Measurements from ENCODE around the gene NACA.

Gene NACA

DNA sequence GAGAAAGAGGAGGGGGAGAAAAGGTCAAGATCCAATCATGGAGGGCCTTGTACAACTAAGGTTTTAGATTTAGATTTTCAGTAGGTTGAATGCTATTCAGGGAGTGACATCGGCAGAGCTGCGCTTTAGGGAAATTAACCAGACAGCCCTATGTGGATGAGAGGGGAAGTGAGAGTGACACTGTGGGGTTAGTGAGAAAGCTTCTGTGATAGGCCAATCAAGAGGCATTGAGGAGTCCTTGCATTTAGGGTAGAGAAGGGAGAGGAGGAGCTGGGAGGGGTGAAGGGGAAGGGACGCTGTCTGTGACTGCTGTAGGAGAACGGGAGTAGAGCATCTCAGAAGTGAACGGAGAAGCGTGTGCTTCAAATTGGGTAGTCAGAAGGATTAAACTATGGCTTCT, 41.4 kb upstream of the NACA start:
- no peaks in the 10 kb centered on the region for H3K27me3 ChIP-seq (replicated peaks; ENCODE audit: control insufficient read depth, insufficient read depth, low read length)
- DNase-seq (ENCODE audit: extremely low read depth, insufficient read length) = peak; percentile 30
- TF ChIP-seq, protein P1, sequence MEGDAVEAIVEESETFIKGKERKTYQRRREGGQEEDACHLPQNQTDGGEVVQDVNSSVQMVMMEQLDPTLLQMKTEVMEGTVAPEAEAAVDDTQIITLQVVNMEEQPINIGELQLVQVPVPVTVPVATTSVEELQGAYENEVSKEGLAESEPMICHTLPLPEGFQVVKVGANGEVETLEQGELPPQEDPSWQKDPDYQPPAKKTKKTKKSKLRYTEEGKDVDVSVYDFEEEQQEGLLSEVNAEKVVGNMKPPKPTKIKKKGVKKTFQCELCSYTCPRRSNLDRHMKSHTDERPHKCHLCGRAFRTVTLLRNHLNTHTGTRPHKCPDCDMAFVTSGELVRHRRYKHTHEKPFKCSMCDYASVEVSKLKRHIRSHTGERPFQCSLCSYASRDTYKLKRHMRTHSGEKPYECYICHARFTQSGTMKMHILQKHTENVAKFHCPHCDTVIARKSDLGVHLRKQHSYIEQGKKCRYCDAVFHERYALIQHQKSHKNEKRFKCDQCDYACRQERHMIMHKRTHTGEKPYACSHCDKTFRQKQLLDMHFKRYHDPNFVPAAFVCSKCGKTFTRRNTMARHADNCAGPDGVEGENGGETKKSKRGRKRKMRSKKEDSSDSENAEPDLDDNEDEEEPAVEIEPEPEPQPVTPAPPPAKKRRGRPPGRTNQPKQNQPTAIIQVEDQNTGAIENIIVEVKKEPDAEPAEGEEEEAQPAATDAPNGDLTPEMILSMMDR (IDR thresholded peaks at IDR 0.05; ENCODE audit: insufficient read depth, low read length, poor library complexity, severe bottlenecking) = no peak
- no peaks in the 10 kb centered on the region for H3K36me3 ChIP-seq (ENCODE audit: control insufficient read depth, insufficient read depth, low read length)
- no peak overlapping the region for H3K4me3 ChIP-seq (replicated peaks; ENCODE audit: low read depth, low read length)

DNA sequence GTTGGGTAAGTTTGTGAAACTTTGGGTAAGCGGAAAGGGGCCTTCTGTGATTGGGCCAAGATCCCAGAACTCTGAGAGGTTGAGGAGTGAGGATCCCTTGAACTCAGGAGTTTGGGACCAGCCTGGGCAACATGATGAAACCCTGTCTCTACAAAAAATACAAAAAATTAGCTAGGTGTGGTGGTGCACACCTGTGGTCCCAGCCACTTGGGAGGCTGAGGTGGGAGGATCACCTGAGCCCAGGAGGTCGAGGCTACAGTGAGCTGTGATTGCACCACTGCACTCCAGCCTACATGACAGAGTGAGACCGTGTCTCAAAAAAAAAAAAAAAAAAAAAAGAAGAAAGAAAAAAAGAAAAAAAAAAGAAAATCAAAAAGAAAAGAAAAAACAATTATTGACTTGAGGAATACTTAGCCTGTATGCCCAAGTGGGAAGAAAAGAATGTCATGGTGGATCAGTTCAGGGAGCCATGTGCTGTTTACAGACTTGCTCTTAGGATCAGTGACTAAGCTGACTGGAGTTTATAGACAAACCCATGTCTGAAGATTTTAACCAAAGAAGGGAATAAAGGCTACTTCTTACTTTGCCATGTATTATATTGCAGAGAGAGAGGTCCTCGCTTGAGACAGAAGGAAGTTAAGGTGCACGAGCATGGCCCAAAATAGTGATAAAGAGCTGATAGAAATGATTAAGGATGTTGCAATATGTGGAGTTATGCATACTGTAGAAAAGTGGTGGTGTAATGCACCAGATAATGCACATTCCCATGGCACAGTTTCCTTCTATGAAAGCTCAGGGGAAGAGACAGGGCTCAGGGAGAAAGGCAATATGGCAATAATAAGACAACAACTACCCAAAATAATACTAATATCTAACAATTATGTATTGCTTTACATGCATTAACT, 38.9 kb upstream of the NACA start:
- no peak for DNase-seq (ENCODE audit: extremely low read depth, insufficient read length)
- H3K36me3 ChIP-seq (ENCODE audit: control insufficient read depth, insufficient read depth, low read length) = no peaks in the 10 kb centered on the region
- TF ChIP-seq, protein P1 (IDR thresholded peaks at IDR 0.05; ENCODE audit: insufficient read depth, low read length, poor library complexity, severe bottlenecking) = no peak
- no peaks in the 10 kb centered on the region for H3K27me3 ChIP-seq (replicated peaks; ENCODE audit: control insufficient read depth, insufficient read depth, low read length)
- no peak overlapping the region for H3K4me3 ChIP-seq (replicated peaks; ENCODE audit: low read depth, low read length)

DNA sequence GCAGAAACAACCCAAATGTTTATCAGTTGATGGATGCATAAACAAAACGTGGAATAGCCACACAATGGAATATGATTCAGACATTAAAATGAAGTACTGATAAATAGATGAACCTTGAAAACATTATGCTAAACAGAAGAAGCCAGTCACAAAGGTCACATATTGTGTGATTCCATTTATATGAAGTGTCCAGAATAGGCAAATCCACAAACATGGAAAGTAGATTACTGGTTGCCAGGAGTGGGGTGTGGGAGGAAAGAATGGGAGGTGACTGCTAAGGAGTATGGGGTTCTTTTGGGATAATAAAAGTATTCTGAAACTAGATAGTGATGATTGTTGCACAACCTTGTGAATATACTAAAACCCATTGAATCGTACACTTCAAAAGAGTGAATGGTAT, 36.7 kb upstream of the NACA start:
- H3K4me3 ChIP-seq (replicated peaks; ENCODE audit: low read depth, low read length) = no peak overlapping the region
- TF ChIP-seq, protein P1 (IDR thresholded peaks at IDR 0.05; ENCODE audit: insufficient read depth, low read length, poor library complexity, severe bottlenecking) = no peak
- DNase-seq (ENCODE audit: extremely low read depth, insufficient read length) = no peak
- no peaks in the 10 kb centered on the region for H3K36me3 ChIP-seq (ENCODE audit: control insufficient read depth, insufficient read depth, low read length)
- H3K27me3 ChIP-seq (replicated peaks; ENCODE audit: control insufficient read depth, insufficient read depth, low read length) = no peaks in the 10 kb centered on the region

DNA sequence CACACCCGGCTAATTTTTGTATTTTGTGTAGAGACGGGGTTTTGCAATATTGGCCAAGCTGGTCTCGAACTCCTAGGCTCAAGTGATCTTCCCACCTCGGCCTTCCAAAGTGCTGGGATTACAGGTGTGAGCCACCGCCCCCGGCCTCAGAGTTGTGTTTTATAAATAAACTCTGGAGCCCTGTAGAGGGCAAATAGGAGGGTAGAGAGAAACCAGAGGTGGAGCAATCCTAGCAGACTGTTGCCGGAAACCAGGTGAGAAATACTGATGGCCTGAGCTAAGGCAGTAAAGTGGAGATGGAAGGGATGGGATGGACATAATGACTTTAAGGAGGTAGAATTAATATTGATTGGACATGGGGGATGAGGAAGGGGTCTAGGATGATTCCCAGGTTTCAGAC, 35.4 kb upstream of the NACA start:
- Histone ChIP-seq H3K27me3 (replicated peaks; ENCODE audit: control insufficient read depth, insufficient read depth, low read length) (no peaks in the 10 kb centered on the region), H3K36me3 (ENCODE audit: control insufficient read depth, insufficient read depth, low read length) (no peaks in the 10 kb centered on the region), H3K4me3 (replicated peaks; ENCODE audit: low read depth, low read length) (no peak overlapping the region)
- TF ChIP-seq, protein P1 (IDR thresholded peaks at IDR 0.05; ENCODE audit: insufficient read depth, low read length, poor library complexity, severe bottlenecking) = no peak
- DNase-seq (ENCODE audit: extremely low read depth, insufficient read length) = no peak

DNA sequence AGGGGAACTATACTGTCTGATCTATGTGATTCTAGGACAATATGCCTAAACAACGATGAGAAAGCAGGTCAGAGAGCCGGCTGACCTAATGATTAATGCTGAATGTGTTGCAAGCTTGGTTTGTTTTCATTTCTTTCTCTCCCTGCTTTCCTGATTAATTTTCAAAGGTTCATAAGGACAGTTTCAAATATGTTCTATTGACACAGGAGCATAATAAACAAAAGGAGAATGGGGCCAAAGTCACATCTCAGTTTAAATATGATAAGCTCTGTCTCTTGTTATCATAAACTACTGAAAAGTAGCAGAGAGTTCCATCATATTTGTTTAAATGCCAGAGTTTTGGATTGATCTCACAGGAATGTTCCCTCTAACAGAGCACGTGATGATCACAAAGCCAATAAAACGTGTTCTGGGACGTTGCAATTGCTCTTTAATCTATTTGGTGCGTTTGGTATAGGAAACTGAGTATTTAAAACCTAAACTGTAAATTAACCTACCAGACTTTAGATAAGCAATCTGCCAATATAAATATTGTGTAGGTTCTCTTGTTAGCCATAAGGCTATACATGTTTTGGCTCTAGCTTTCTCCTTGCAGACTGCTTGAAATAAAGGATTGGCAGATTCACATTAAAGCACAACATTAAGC, 34.3 kb upstream of the NACA start:
- Histone ChIP-seq H3K36me3 (ENCODE audit: control insufficient read depth, insufficient read depth, low read length) (no peaks in the 10 kb centered on the region), H3K4me3 (replicated peaks; ENCODE audit: low read depth, low read length) (no peak overlapping the region), H3K27me3 (replicated peaks; ENCODE audit: control insufficient read depth, insufficient read depth, low read length) (no peaks in the 10 kb centered on the region)
- TF ChIP-seq, protein P1 (IDR thresholded peaks at IDR 0.05; ENCODE audit: insufficient read depth, low read length, poor library complexity, severe bottlenecking) = no peak
- DNase-seq (ENCODE audit: extremely low read depth, insufficient read length) = no peak

All from GM06990 (cell line).